Glutamatergic neuron (in vitro differentiated cells): ENCODE results near the gene FAM200C. TPM values are rescaled to one million over a fixed set of nuclear protein-coding genes. Genes with fewer than 3 reads are reported as not detected.

Experiments
- DNase-seq: peaks from one replicate; pipeline ENCODE4 v3.0.0; 2022
- H3K27ac Mint-ChIP-seq: one replicate; pipeline ENCODE4 v1.8.0; 2020; ENCODE audit warnings: mild to moderate bottlenecking, mixed read lengths, inconsistent platforms; ENCODE audit not compliant: unreplicated experiment
- H3K27me3 Mint-ChIP-seq: one replicate; pipeline ENCODE4 v1.8.0; 2020; ENCODE audit warnings: mild to moderate bottlenecking, moderate library complexity, mixed read lengths, inconsistent platforms; ENCODE audit not compliant: unreplicated experiment
- H3K36me3 Mint-ChIP-seq: one replicate; pipeline ENCODE4 v1.8.0; 2020; ENCODE audit warnings: mild to moderate bottlenecking, mixed read lengths, inconsistent platforms; ENCODE audit not compliant: unreplicated experiment
- H3K4me1 Mint-ChIP-seq: one replicate; pipeline ENCODE4 v1.8.0; 2020; ENCODE audit warnings: mild to moderate bottlenecking, low read depth, mixed read lengths, inconsistent platforms; ENCODE audit not compliant: unreplicated experiment
- H3K4me3 Mint-ChIP-seq: one replicate; pipeline ENCODE4 v1.8.0; 2020; ENCODE audit warnings: mild to moderate bottlenecking, mixed read lengths, inconsistent platforms; ENCODE audit not compliant: unreplicated experiment
- H3K9me3 Mint-ChIP-seq: one replicate; pipeline ENCODE4 v1.8.0; 2020; ENCODE audit warnings: mild to moderate bottlenecking, moderate library complexity, mixed read lengths, inconsistent platforms; ENCODE audit not compliant: unreplicated experiment
- CTCF ChIP-seq: fragments of 200-600 bp; sonication (generic); IDR thresholded peaks from one replicate; pipeline ENCODE4 v1.5.0; 2021; ENCODE audit not compliant: partially characterized antibody, unreplicated experiment
- long read RNA-seq: library from polyadenylated mRNA; unstranded; transcript quantifications from one replicate; pipeline ENCODE4 v2.0.0, GENCODE V29; 2020; ENCODE audit not compliant: unreplicated experiment
- total RNA-seq: library from RNA; stranded (reverse); fragmentation: NEBNext Ultra II Directional; extraction: Animal tissue kit (Norgen Biotek cat#: 25700); gene quantifications from one replicate; pipeline ENCODE4 v1.2.1, GENCODE V29; 2021; ENCODE audit not compliant: unreplicated experiment

The FAM200C gene
- 5.1 TPM for total RNA-seq
- long read RNA-seq, partial matches to known transcripts = 0 of 5 reads
- long read RNA-seq, other reads (novel, unspliced or antisense) = 1 of 5 reads

GRCh38 chr5:160399402-160400353, at the start of gene FAM200C:
Gene FAM200C (minus strand): TSS chr5:160400054. CDS start chr5:160395490, 4,564 bp downstream.
- Mint-ChIP-seq H3K4me1 (peaks cover 13% of the 10 kb centered on the region), H3K36me3 (no peaks in the 10 kb centered on the region), H3K27me3 (peaks cover 6% of the 10 kb centered on the region), H3K4me3 (peak within 1 kb of the TSS; percentile 92), H3K27ac (peak within 1 kb of the TSS; percentile 97), H3K9me3 (peaks cover 10% of the 10 kb centered on the region)
- peak; percentile 95 for DNase-seq
- TF ChIP-seq CTCF = no peak

GRCh38 chr5:160449458-160449857, 49.6 kb upstream of the FAM200C start:
- TF ChIP-seq CTCF = no peak
- no peak for DNase-seq
- H3K27me3 Mint-ChIP-seq = no peaks in the 10 kb centered on the region
- H3K36me3 Mint-ChIP-seq = peaks cover 5% of the 10 kb centered on the region
- no peak overlapping the region for H3K27ac Mint-ChIP-seq
- H3K4me1 Mint-ChIP-seq = no peaks in the 10 kb centered on the region
- peaks cover 1% of the 10 kb centered on the region for H3K9me3 Mint-ChIP-seq
- H3K4me3 Mint-ChIP-seq = no peak overlapping the region

GRCh38 chr5:160448886-160449285, 49.0 kb upstream of the FAM200C start:
- peaks cover 5% of the 10 kb centered on the region for H3K36me3 Mint-ChIP-seq
- H3K4me1 Mint-ChIP-seq = no peaks in the 10 kb centered on the region
- DNase-seq = no peak
- no peaks in the 10 kb centered on the region for H3K27me3 Mint-ChIP-seq
- no peak overlapping the region for H3K4me3 Mint-ChIP-seq
- TF ChIP-seq CTCF = no peak
- H3K9me3 Mint-ChIP-seq = peaks cover 1% of the 10 kb centered on the region
- no peak overlapping the region for H3K27ac Mint-ChIP-seq

GRCh38 chr5:160445751-160446150, 45.9 kb upstream of the FAM200C start:
- no peak for TF ChIP-seq CTCF
- H3K36me3 Mint-ChIP-seq = peaks cover 5% of the 10 kb centered on the region
- H3K9me3 Mint-ChIP-seq = no peaks in the 10 kb centered on the region
- H3K4me1 Mint-ChIP-seq = no peaks in the 10 kb centered on the region
- H3K27me3 Mint-ChIP-seq = no peaks in the 10 kb centered on the region
- H3K4me3 Mint-ChIP-seq = no peak overlapping the region
- no peak for DNase-seq
- no peak overlapping the region for H3K27ac Mint-ChIP-seq

GRCh38 chr5:160445132-160445531, 45.3 kb upstream of the FAM200C start:
- H3K27ac Mint-ChIP-seq = no peak overlapping the region
- no peak overlapping the region for H3K4me3 Mint-ChIP-seq
- peaks cover 5% of the 10 kb centered on the region for H3K36me3 Mint-ChIP-seq
- TF ChIP-seq CTCF = no peak
- no peaks in the 10 kb centered on the region for H3K27me3 Mint-ChIP-seq
- H3K9me3 Mint-ChIP-seq = no peaks in the 10 kb centered on the region
- H3K4me1 Mint-ChIP-seq = no peaks in the 10 kb centered on the region
- DNase-seq = no peak
